Tibial nerve (tissue), 4 donors: ENCODE measurements around the gene NDUFA9.

Experiments used
- EP300 ChIP-seq, 2 donors: sonication (generic); formaldehyde crosslinking; IDR thresholded peaks; one replicate each; pipeline ENCODE4 v1.6.1; 2017; ENCODE audit warnings: antibody characterized with exemption in 2 of 2, mild to moderate bottlenecking in 1 of 2
- POLR2A ChIP-seq, 2 donors: fragments of 450-650 bp; IDR thresholded peaks; one replicate each; pipeline ENCODE4 v1.6.1; 2017; ENCODE audit warnings: antibody characterized with exemption in 2 of 2, mild to moderate bottlenecking in 2 of 2, moderate library complexity in 2 of 2
- TF ChIP-seq, protein P1 (sequence below), 5 experiments: fragments of 200-600 bp in 3 of 5; fragments of 450-650 bp in 2 of 5; sonication (generic) in 3 of 5; IDR thresholded peaks; one replicate each; pipeline ENCODE4 v1.5.1; 2016 to 2019; ENCODE audit warnings: antibody characterized with exemption in 5 of 5, mild to moderate bottlenecking in 3 of 5, moderate library complexity in 2 of 5

DNA sequence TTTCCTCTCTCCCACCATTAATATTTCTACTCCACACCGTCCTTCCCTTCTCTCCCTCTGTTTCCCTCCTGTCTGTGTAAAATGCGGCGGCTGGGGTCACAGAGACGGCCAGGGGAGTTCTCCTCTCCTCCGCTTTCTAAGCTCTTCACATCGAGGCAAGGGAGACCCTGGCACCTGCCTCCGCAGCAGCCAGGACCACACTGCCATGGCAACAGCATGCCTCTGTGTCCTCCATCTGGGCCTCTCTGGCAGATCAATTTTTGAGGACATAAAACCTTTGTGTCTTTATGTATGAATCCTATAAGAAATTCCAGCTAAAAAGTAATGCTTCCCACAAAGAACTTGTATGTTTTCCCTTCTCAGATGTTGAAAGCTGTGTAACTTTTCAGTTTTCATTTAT is 45.5 kb upstream of the NDUFA9 start:
- TF ChIP-seq POLR2A (IDR thresholded peaks at IDR 0.05) (no peak), EP300 (IDR thresholded peaks at IDR 0.05) (no peak)
- TF ChIP-seq, protein P1, sequence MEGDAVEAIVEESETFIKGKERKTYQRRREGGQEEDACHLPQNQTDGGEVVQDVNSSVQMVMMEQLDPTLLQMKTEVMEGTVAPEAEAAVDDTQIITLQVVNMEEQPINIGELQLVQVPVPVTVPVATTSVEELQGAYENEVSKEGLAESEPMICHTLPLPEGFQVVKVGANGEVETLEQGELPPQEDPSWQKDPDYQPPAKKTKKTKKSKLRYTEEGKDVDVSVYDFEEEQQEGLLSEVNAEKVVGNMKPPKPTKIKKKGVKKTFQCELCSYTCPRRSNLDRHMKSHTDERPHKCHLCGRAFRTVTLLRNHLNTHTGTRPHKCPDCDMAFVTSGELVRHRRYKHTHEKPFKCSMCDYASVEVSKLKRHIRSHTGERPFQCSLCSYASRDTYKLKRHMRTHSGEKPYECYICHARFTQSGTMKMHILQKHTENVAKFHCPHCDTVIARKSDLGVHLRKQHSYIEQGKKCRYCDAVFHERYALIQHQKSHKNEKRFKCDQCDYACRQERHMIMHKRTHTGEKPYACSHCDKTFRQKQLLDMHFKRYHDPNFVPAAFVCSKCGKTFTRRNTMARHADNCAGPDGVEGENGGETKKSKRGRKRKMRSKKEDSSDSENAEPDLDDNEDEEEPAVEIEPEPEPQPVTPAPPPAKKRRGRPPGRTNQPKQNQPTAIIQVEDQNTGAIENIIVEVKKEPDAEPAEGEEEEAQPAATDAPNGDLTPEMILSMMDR (IDR thresholded peaks at IDR 0.05), result no peak
